GM06990 (cell line): ENCODE results near the gene KREMEN1.

Source experiments
- DNase-seq: peaks from one replicate; pipeline ENCODE4 v3.0.0-alpha.2; 2011; ENCODE audit not compliant: insufficient read length; ENCODE audit errors: extremely low read depth
- H3K27me3 ChIP-seq: replicated peaks from 2 replicates; pipeline ENCODE4 v1.6.0; 2011; ENCODE audit warnings: low read length; ENCODE audit not compliant: control insufficient read depth, insufficient read depth
- H3K36me3 ChIP-seq: 2 replicates; pipeline ENCODE4 v1.5.1; 2011; ENCODE audit warnings: low read length; ENCODE audit not compliant: control insufficient read depth, insufficient read depth
- H3K4me3 ChIP-seq: replicated peaks from 2 replicates; pipeline ENCODE4 v1.5.1; 2011; ENCODE audit warnings: low read depth, mild to moderate bottlenecking, control low read depth, low read length
- TF ChIP-seq, protein P1 (sequence below): IDR thresholded peaks from 2 replicates; pipeline ENCODE4 v1.5.1; 2011; ENCODE audit warnings: low read length, control low read depth, mild to moderate bottlenecking, inconsistent platforms; ENCODE audit not compliant: insufficient read depth, poor library complexity, severe bottlenecking

KREMEN1 gene

DNA sequence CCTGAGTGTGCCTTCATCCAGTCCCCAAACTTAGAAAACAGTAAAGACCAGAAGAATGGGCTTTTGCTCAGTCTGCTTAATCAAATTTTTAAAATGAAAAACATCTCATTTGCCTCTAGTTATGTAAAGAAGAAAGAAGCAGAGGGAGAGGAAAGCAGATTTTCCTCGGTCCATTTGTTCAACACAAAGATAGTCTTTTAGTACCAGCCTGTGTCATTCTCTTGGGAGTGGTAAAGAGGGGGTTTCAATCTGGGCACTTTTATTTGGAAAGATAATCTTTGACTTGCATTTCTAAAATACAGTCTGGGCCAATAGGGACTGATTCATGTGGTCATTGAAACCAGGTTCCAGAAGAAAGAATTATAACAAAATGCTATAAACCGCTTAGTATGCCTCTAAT, 29.5 kb downstream of the KREMEN1 start:
- H3K4me3 ChIP-seq, result no peak overlapping the region
- H3K36me3 ChIP-seq, result no peaks in the 10 kb centered on the region
- H3K27me3 ChIP-seq, result no peaks in the 10 kb centered on the region
- TF ChIP-seq, protein P1, sequence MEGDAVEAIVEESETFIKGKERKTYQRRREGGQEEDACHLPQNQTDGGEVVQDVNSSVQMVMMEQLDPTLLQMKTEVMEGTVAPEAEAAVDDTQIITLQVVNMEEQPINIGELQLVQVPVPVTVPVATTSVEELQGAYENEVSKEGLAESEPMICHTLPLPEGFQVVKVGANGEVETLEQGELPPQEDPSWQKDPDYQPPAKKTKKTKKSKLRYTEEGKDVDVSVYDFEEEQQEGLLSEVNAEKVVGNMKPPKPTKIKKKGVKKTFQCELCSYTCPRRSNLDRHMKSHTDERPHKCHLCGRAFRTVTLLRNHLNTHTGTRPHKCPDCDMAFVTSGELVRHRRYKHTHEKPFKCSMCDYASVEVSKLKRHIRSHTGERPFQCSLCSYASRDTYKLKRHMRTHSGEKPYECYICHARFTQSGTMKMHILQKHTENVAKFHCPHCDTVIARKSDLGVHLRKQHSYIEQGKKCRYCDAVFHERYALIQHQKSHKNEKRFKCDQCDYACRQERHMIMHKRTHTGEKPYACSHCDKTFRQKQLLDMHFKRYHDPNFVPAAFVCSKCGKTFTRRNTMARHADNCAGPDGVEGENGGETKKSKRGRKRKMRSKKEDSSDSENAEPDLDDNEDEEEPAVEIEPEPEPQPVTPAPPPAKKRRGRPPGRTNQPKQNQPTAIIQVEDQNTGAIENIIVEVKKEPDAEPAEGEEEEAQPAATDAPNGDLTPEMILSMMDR, result no peak
- DNase-seq, result no peak

DNA sequence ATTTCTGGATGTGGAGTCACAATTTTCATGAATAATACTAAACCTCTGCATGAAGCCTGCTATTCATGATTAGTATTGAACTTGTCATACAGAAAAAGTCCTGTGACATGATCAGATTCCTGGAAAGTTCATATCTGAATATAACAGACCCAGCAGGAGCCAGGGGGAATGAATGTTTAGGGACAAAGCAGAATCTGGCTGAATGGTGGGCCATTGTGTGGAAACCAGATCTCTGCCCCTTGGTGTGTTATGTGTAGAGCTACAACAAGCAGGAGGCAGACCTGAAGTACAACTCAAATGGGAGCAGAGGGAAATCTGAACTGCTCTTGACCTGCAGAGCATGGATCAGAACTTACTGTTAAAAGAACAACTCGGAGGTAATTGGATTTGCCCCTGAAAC, 30.3 kb downstream of the KREMEN1 start:
- Histone ChIP-seq H3K4me3 (no peak overlapping the region), H3K27me3 (no peaks in the 10 kb centered on the region), H3K36me3 (no peaks in the 10 kb centered on the region)
- TF ChIP-seq, protein P1, result no peak
- no peak for DNase-seq

DNA sequence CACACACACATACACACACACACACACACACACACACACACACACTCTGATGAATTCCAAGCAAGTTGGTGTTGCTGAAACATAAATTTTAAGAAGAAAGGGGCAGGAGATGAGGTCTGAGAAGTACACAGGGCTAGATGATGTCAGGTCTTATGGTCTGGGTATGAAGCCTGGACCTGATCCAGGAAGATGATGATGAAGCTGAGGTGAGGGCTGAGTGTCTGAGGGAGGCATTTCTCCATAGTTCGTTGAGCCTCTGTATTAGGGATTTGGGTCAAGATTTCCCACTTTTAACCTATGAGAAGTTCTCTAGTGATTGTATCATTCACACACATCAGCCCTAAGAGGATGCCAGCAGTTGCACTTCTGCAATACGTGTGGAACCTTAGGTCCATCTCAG, 32.6 kb downstream of the KREMEN1 start:
- DNase-seq, result no peak
- H3K27me3 ChIP-seq, result no peaks in the 10 kb centered on the region
- no peaks in the 10 kb centered on the region for H3K36me3 ChIP-seq
- no peak overlapping the region for H3K4me3 ChIP-seq
- TF ChIP-seq, protein P1, result no peak

DNA sequence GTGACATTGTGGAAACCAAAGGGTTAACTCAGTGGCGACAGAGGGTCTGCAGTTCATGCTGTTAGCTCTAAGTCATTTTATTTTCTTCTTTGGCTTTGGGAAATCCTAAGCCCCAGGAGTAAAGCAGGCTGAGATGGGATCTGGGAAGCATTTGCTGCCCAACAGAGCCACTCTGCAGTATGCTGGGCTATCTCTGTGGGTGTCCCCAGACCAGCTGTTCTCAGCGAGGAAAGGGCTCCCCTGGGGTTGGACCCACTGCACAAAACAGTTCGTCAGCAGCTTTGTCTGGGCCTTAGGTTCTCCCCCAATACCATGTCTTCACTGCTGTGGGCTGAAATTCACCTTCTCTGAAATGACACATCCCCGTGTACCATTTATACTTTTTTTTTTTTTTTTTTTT, 34.0 kb downstream of the KREMEN1 start:
- no peak for DNase-seq
- TF ChIP-seq, protein P1, result no peak
- no peaks in the 10 kb centered on the region for H3K27me3 ChIP-seq
- H3K4me3 ChIP-seq, result no peak overlapping the region
- no peaks in the 10 kb centered on the region for H3K36me3 ChIP-seq

DNA sequence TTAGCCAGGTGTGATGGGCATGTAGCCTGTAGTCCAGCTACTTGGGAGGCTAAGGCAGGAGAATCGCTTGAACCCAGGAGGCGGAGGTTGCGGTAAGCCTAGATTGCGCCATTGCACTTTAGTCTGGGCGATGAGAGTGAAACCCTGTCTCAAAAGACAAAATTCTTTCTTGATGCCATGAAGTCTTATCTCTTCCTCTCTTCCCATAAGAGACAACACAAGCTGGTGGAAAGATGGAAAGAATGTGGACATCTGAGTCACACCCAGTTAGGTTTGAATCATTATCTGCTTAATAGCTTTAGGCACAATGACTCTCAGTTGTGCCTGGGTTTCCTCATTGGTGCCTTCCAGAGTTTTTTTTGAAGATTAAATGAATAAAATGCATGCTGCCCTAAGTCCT, 35.3 kb downstream of the KREMEN1 start:
- no peak for DNase-seq
- TF ChIP-seq, protein P1, result no peak
- H3K4me3 ChIP-seq, result no peak overlapping the region
- H3K36me3 ChIP-seq, result no peaks in the 10 kb centered on the region
- no peaks in the 10 kb centered on the region for H3K27me3 ChIP-seq

DNA sequence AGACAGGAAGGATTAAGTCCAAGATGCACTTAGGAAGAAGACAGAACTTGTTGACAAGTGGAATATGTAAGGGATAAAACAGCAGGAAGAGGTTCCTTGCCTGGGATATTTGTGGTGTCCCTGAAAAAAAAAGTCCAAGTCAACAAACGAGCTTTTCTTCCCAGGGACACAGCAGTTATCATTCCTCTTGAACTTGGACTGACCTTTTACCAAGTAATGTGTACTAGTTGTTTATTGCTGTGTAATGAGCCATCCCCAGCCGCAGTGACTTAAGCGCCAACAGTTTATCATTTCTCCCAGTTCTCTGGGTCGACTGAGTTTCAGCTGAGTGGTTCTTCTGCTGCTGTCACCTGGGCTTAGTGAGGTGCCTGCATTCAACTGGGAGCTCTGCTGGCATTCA, 37.0 kb downstream of the KREMEN1 start:
- DNase-seq, result no peak
- Histone ChIP-seq H3K27me3 (no peaks in the 10 kb centered on the region), H3K4me3 (no peak overlapping the region), H3K36me3 (no peaks in the 10 kb centered on the region)
- TF ChIP-seq, protein P1, result no peak
